K562 (cell line): Measurements from ENCODE around the gene CEP135. TPM values are rescaled to one million over a fixed set of nuclear protein-coding genes. Genes with fewer than 3 reads are reported as not detected.

Experiments
- ARNT ChIP-seq, 2 experiments: fragments of 450-650 bp; IDR thresholded peaks; 2 replicates each; pipeline ENCODE4 v1.6.1; 2016; ENCODE audit warnings: mild to moderate bottlenecking in 1 of 2
- E2F8 ChIP-seq: fragments of 450-650 bp; IDR thresholded peaks from 2 replicates; pipeline ENCODE4 v1.7.1; 2018; ENCODE audit warnings: mild to moderate bottlenecking, low read depth; ENCODE audit not compliant: partially characterized antibody
- HDAC1 ChIP-seq, 2 experiments: fragments of 450-650 bp; IDR thresholded peaks; 2 replicates each; pipeline ENCODE4 v1.6.1; 2016 to 2017; ENCODE audit warnings: inconsistent platforms in 1 of 2, mild to moderate bottlenecking in 1 of 2, moderate library complexity in 1 of 2
- HDAC2 ChIP-seq: fragments of 450-650 bp; IDR thresholded peaks from 2 replicates; pipeline ENCODE4 v1.6.1; 2016; ENCODE audit warnings: mild to moderate bottlenecking
- NEUROD1 ChIP-seq: fragments of 150-350 bp; IDR thresholded peaks from 2 replicates; pipeline ENCODE4 v1.6.1; 2014; ENCODE audit warnings: borderline replicate concordance, low read length, low read depth; ENCODE audit not compliant: partially characterized antibody
- NR0B1 ChIP-seq: fragments of 450-650 bp; IDR thresholded peaks from one replicate; pipeline ENCODE4 v1.6.1; 2018; ENCODE audit warnings: mild to moderate bottlenecking, moderate library complexity; ENCODE audit not compliant: partially characterized antibody
- SIN3A ChIP-seq, 2 experiments: fragments of 150-350 bp in 1 of 2; IDR thresholded peaks; 2 replicates each; pipeline ENCODE4 v1.6.1; 2011 to 2016; ENCODE audit warnings: borderline replicate concordance in 2 of 2, low read depth in 2 of 2, low read length in 2 of 2, mild to moderate bottlenecking in 2 of 2, moderate library complexity in 2 of 2; ENCODE audit not compliant: control insufficient read depth in 1 of 2
- ZKSCAN1 ChIP-seq: fragments of 150-350 bp; IDR thresholded peaks from 2 replicates; pipeline ENCODE4 v1.6.1; 2016; ENCODE audit warnings: low read depth, low read length
- polyA plus RNA-seq, 8 experiments: library from polyadenylated mRNA; depleted of rRNA in 4 of 8; stranded (reverse) in 5 of 8; unstranded in 3 of 8; fragments of >200 nt; fragmentation: Nextera tagmentation in 2 of 8; fragmentation: Illumina TruSeq in 1 of 8; extraction: Ambion mirVana in 2 of 8; extraction: Trizol in 1 of 8; gene quantifications; 2 replicates each; pipeline versions ENCODE4 v1.2.1 to v1.2.3, GENCODE V29; 2011 to 2014; ENCODE audit warnings: inconsistent platforms in 1 of 8, missing spikeins in 1 of 8
- total RNA-seq, 7 experiments: library from RNA; depleted of rRNA in 6 of 7; stranded (reverse); fragments of >200 nt in 6 of 7; fragmentation: Illumina TruSeq in 2 of 7; extraction: Trizol in 2 of 7; gene quantifications; 2 replicates each; pipeline versions ENCODE4 v1.2.1 to v1.2.3, GENCODE V29; 2011 to 2021; ENCODE audit warnings: low replicate concordance in 1 of 7

The CEP135 gene
- total and polyA plus RNA-seq, 9 of the 15 experiments (the other 6 are each of a cell fraction or from before 2014, with no cell fraction given): 3.1 to 18.9 (median 15.3) TPM

- TF ChIP-seq E2F8: no peak
- TF ChIP-seq NR0B1: no peak
- no peak for TF ChIP-seq ZKSCAN1
- no peak for TF ChIP-seq NEUROD1
- TF ChIP-seq HDAC2: no peak
- no peak for TF ChIP-seq HDAC1 (IDR thresholded peaks at IDR 0.05)
- TF ChIP-seq ARNT (IDR thresholded peaks at IDR 0.05): no peak
- TF ChIP-seq SIN3A (IDR thresholded peaks at IDR 0.05; ENCODE audit: borderline replicate concordance in 2 of 2, control insufficient read depth in 1 of 2, low read depth in 2 of 2, low read length in 2 of 2): no peak
These were observed 106.6 kb downstream of the CEP135 start (continued) for GRCh38 chr4:56055027-56055977.
